Stimulated activated CD8-positive, alpha-beta memory T cell treated with anti-CD3 and anti-CD28 coated beads, Interleukin-15, amount 100 ng/mL, for 1 hour (primary cell): ENCODE results near the gene GSTT2.
"Not testable (repeated sequence)": the region's sequence is repeated elsewhere in the genome, so short reads cannot be mapped to it uniquely, and the experiment has no call there.

Source experiments
- DNase-seq: peaks from one replicate; pipeline ENCODE4 v3.0.0-alpha.2; 2020; ENCODE audit warnings: low read depth

The GSTT2 gene

GRCh38 chr22:23979557-23980240, at the start of gene GSTT2:
Gene GSTT2 (plus strand): TSS chr22:23980134.
- not testable (repeated sequence) for DNase-seq

- DNase-seq = no peak
Measured at GRCh38 chr22:23938328-23939016, 41.5 kb upstream of the GSTT2 start.

GRCh38 chr22:23939017-23939357, 40.9 kb upstream of the GSTT2 start:
- DNase-seq = no peak

- DNase-seq = not testable (repeated sequence)
Measured at GRCh38 chr22:23940166-23940565, 39.8 kb upstream of the GSTT2 start.

- not testable (repeated sequence) for DNase-seq
Measured at GRCh38 chr22:23947391-23947790, 32.5 kb upstream of the GSTT2 start.

- DNase-seq = not testable (repeated sequence)
Measured at GRCh38 chr22:23949764-23950163, 30.2 kb upstream of the GSTT2 start.

- not testable (repeated sequence) for DNase-seq
Measured at GRCh38 chr22:23951383-23951782, 28.6 kb upstream of the GSTT2 start.

- not testable (repeated sequence) for DNase-seq
Measured at GRCh38 chr22:23952794-23953405, 27.0 kb upstream of the GSTT2 start.

GRCh38 chr22:23953485-23953884, 26.4 kb upstream of the GSTT2 start:
- DNase-seq = not testable (repeated sequence)

- DNase-seq = not testable (repeated sequence)
Measured at GRCh38 chr22:23954193-23954990, 25.5 kb upstream of the GSTT2 start.

GRCh38 chr22:23954991-23955305, 25.0 kb upstream of the GSTT2 start:
- not testable (repeated sequence) for DNase-seq

GRCh38 chr22:23955886-23956285, 24.0 kb upstream of the GSTT2 start:
- not testable (repeated sequence) for DNase-seq

- peak; percentile 78 for DNase-seq
Measured at GRCh38 chr22:23956301-23956900, 23.5 kb upstream of the GSTT2 start.

- DNase-seq = not testable (repeated sequence)
Measured at GRCh38 chr22:23961084-23961771, 18.7 kb upstream of the GSTT2 start, which contains the start of gene GSTT2B. Gene GSTT2B (minus strand): TSS chr22:23961195. CDS start chr22:23961131, 64 bp downstream.

GRCh38 chr22:23966094-23966493, 13.8 kb upstream of the GSTT2 start:
- not testable (repeated sequence) for DNase-seq

GRCh38 chr22:23966568-23966967, 13.4 kb upstream of the GSTT2 start, which contains the start of gene DDTL:
Gene DDTL (plus strand): TSS chr22:23966888. CDS start chr22:23966915, 27 bp downstream.
- DNase-seq = not testable (repeated sequence)

GRCh38 chr22:23969071-23969470, 10.9 kb upstream of the GSTT2 start:
- DNase-seq = no peak

- DNase-seq = no peak
Measured at GRCh38 chr22:23970201-23970641, 9.7 kb upstream of the GSTT2 start.

- no peak for DNase-seq
Measured at GRCh38 chr22:23970816-23971486, 9.0 kb upstream of the GSTT2 start.

GRCh38 chr22:23971927-23972326, 8.0 kb upstream of the GSTT2 start:
- DNase-seq = not testable (repeated sequence)
